Posterior vena cava (tissue), 2 donors: ENCODE results near the gene ACKR3. TPM values are rescaled to one million over a fixed set of nuclear protein-coding genes. Genes with fewer than 3 reads are reported as not detected.

Experiments
- DNase-seq: peaks from one replicate; pipeline ENCODE4 v3.0.0-alpha.2; 2020; ENCODE audit warnings: low spot score
- intact Hi-C, 2 donors: fragments of 100-400 bp; cut with DNase I; formaldehyde crosslinking; loops; one replicate each; pipeline versions ENCODE4 v1.14.1 to v1.14.2; 2022 to 2023
- total RNA-seq, 2 donors: library from RNA; stranded (reverse); fragmentation: NEBNext Ultra II Directional; extraction: Animal tissue kit (Norgen Biotek cat#: 25700); gene quantifications; one replicate each; pipeline ENCODE4 v1.2.1, GENCODE V29; 2021
- donor health status: DM: yes; HTN: yes; CAD: no.
- donor health status: DM: yes; HTN: yes; CAD: no.

The ACKR3 gene
- total RNA-seq, 2 donors from 2014 or later: 124 to 132 TPM

DNA sequence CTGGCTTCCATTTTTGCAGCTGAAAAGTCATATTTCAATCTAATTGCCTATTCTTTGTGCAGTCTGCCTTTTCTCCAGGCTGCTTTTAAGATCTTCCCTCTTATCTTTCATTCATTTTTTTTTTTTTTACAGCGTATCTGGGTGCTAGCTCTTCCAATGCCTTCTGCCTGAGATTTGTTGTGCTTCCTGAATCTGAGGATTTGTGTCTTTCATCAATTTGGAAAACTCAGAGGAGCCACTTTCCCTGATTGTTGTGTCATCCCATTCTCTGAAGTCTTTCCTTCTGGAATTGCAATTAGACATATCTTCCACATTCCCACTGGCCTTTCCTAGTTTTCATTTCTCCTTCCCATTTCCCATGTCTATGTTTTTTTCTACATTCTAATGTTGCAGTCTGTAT, 21.9 kb upstream of the ACKR3 start:
- intact Hi-C loops: no loop called here
- DNase-seq: no peak

DNA sequence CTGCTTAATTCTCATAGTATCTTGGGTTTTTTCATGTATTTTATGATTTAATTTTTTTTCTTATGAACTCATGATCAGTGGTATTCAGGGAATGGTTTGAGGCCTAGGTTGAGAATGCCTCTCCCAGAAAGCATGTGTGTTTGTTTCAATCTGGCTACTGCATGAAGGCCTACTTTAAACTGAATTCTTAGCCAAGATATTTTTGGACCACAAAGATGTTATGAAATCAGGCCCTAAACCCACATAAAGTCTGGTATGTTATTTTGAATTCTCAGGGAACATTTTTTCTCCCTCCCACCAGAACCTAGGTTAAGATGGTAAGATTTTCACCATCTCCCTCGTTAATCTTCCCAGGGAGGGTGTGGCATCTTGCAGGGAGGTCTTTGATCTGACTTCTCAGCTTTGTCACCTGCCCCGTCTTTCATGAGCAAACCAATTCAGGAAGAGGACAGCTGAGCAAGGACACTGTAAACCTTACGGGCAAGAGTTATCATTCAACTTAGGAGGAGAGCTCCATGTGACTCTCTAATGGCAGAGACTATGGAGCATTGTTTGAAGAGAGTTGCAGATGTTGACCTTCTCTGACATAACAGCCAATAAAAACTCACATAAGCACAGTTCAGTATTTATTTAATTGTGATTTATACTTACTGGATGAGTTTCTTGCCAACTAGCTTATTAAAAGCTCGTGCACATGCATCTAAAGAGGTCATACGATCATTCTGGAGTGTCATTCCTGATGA, 21.3 kb upstream of the ACKR3 start:
- intact Hi-C loops: no loop called here
- no peak for DNase-seq

DNA sequence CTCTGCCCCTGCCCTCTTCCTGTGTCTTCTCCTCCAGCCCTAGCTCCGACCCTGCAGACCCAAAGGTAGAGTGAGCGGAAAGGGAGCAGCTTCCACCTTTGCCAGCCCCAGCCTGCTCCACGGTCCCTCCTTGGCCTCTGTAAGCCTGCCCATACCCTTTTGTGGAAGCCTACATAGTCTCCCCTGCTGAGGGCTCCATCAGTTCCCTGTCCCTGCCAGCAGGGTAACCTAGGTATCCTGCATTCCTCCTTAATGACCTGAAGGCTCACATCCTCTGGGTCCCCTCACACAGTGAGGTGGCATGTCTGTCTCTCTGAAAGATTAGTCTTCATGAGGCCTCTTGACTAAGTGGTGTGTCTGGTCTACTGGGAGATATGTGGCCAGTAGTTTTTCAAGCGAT, 20.5 kb upstream of the ACKR3 start:
- intact Hi-C loops: no loop called here
- no peak for DNase-seq

DNA sequence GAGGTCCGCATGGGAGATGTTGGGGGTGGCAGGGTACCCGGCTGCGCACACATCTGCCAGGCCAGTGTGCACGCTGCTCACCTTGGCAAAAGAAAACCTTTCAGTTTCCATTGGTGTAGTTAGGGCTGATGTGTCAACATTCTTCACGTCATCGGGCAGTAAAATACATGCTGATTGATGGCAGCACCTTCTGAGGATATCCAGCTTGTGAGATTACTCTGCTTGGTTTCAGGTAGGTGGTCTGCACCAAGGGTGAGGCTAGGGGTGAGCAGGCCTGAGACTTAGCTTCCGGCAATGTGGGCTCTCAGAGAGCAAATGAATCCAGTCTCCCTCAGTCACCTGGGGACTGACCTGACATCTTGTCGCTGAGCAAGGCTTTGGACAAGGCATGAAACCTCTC, 19.3 kb upstream of the ACKR3 start:
- DNase-seq: no peak
- intact Hi-C loops: loop anchor here in 1 of 2 donors (5.0 kb wide), 1 partner anchor 43 kb away; a partner anchor contains a TSS

DNA sequence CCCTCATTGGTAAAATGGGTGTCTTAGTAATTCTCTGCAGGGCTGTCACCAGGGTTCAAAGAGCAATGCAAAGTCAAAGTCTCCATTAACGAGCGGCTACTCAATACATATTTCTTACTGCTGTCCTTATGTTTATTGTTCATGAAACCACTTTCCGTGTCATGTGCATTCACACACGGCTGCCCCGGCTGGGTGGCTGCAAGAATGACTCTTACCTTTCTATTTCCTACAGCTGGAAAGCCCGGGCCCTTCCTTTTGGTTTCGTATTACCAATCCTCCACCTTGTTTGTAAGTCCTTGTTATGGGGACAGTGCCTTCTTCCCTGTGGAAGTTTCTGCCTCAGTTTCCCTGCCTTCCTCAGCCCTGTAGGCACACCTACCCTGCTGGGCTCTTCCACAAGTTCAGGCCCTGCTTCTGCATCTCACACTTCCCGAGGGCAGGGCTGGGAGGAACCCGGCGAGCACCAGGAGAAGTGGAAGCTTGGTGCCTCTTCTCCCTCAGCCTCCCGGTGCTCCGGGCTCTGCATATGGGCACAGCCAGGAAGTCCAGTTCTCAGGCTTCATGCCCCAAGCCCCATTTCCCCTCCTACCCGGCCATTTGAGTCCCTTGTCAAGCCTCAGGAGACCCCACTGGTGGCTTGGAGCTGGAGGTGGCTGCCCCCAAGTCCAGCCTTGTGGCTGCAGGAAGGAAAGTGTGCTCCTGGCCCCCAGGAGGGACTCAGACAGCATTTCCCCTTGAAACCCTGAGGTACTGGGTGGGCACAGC, 18.7 kb upstream of the ACKR3 start:
- DNase-seq: peak; percentile 58
- intact Hi-C loops: loop anchor here in 1 of 2 donors (5.0 kb wide), 1 partner anchor 44 kb away; a partner anchor contains a TSS

DNA sequence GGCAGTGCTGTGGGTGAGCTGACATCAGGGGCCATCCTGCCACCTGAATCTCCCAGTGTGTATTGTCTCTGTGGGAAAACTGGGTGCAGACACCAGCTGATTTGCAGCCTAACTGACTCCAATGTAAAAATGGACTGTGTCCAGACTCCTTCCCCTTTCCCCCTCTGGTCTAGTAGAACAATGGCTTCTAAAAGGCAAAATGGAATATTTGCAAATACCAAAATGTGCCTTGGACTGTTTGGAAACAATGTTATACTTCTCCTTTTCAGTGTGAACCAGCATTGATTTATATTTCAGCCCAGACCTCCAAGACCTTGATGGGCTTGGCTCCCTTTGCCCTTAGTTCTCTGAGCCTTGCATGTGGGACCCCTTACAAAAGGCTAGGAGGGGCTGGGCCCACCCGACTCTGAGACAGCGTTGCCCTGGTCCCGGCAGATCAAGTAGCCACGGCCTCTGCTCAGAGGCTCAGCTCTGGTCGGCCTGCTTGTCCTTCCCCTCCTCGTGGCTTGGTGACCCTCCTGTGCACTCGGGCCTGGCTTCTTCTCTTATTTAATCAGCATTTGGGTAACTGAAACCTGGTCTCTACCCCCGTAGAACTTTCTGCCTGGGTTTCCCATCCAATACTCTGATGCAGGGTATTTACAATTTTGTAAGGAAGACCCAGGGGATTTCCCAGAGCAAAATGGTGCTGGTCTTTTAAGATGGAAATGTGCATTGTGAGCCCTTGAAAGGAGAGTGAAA, 18.0 kb upstream of the ACKR3 start:
- intact Hi-C loops: loop anchor here in 1 of 2 donors (5.0 kb wide), 1 partner anchor 44 kb away; a partner anchor contains a TSS
- no peak for DNase-seq

DNA sequence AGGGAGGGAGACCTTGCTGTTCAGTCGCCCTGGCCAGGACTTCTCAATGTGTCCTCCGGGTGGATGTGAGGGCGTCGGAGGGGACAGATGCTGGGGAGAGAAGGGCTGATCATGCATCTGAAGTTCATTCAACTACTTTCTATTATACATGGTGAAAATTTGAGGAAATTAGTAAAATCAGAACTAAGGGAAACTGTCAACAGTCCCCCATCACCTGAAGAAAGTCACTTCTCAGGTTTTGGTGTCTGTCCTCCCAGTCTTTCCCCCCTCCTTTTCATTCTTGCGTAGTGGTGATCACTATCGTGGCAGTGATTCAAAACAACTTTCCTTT, 17.4 kb upstream of the ACKR3 start:
- DNase-seq: no peak
- intact Hi-C loops: loop anchor here in 1 of 2 donors (5.0 kb wide), 1 partner anchor 45 kb away; a partner anchor contains a TSS

DNA sequence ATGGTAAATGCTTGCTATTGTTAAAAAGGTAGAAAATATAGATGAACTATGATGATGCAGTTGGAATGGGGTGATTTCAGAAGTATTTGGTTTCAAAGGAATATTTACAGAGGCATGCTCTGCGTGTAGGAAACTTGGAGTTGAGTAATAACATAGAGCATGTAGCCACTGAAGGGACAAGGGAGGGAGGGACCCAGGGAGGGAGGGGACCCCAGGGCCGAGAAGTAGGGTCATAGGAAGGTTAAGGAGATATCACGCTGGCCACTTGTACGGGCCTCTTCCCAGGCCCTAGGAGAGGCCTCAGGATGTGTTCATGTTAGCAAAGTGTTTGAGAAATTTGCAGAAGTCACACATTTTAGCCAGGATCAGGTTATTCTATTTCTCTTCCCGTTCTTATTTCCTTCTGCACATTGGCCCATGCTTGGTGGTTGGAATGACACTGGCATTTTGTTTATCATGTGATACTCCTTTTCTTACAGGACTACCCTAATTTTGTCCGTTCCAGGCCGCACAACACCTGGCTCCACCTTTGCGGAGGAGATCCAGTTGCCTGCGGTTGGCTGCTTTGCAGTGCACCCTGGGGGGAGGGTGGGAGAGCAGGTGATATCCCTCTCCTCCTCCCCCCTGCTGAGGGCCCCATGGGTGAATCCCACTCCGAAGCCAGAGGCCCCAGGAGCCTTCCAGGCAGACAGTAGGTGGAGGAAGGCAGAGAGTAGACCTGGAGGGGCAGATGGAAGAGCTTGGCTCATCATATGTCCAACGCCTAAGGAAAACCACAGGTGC, 16.9 kb upstream of the ACKR3 start:
- no peak for DNase-seq
- intact Hi-C loops: loop anchor here in 1 of 2 donors (5.0 kb wide), 1 partner anchor 45 kb away; a partner anchor contains a TSS

DNA sequence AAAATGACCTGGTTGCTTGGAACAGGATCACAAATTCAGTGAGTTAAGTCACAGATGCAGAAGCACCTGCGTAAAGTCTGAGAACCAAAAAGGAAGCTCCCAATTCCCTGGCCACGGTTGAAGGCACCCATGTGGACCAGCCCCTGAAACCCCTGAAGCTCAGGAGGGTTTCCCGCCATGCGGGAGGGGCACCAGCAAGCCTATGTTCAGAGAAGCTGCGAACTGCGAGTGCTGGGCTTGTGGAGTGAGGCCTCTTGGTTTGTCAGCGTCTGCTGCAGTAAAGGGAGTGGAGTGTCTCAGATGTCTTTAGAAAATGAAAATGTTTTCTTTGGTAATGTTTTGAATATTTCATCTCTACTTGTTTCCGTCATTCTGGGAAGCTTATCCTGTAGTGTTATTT, 16.1 kb upstream of the ACKR3 start:
- DNase-seq: no peak
- intact Hi-C loops: loop anchor here in 1 of 2 donors (5.0 kb wide), 1 partner anchor 46 kb away; a partner anchor contains a TSS

DNA sequence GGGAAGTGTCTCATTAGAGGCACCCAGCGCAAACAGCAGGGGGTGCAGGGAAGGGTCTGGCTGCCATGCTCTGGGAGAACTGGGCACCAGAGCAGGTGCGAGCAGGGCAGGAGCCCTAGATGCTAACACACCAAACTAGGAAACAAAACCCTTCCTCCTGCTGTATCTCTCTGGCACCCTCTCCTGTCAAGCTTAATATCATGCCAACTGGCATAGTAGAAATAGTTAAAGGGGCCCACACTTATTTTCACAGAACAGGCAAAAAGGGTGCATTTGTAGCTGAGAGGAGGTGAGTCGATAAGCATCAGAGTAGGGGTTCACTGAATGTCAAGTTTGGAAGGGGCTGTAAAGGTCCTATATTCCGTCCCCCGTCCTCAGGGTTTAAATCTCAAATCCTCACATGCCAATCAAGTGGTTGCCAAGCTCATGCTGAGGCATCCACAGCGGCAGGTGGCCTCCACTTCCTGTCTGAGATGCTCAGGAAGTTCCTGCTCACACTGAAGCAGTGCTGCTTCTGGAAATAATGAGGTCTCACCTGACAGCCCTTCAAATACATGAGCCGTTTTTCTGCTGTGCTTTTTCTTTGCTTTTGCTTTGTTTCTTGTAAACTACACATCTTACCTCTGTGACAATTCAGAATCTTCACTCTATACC, 14.9 kb upstream of the ACKR3 start:
- intact Hi-C loops: loop anchor here in 1 of 2 donors (5.0 kb wide), 1 partner anchor 47 kb away; a partner anchor contains a TSS
- DNase-seq: no peak

DNA sequence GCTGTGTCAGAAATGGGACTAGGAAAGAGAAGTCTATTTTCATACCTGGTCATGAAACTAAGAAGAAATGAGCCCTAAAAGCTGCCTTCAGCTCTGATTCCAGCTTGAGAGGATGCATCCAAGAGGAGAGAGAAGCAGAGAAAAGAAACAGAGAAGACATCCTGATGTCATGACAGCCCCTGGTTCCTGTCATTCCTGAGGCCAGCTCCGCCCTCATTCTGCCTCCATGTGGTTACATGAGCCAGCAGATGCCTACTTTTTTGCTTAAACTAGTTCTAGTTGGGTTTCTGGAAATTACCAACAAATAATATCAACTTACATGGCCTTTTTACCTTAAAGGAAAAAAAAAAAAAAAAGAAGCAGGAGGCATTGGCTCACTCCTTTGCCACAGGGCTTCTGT, 14.1 kb upstream of the ACKR3 start:
- intact Hi-C loops: no loop called here

DNA sequence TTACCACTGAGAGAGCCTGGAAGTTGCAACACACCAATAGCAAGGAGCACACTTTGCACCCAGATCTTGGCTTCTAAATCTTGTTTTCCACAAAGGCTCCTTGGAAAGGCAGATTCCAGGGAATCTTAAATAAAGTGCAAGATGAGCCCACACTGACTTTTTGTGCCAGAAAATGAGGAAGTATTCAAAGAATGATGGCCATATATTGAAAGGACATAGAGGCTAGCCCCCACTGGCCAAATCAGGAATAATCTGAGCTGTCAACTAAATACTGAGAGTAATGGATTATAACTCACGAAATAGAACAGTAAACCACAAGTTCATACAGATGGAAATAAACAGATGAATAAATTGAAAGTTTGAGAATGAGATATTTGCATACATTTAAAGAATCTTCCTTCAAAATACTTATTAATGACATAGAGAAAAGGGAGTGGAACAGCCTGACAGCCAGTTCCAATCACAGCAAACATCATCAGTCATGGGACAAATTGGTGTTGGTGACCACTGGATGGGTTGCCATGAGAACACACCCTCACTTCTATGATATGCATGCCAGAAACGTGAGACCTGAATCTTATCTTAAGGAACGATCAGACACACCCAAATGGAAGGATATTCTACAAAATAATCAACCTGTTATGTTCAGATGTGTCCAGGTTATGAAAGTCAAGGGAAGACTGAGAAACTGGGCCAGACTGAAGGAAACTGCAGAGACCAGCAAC, 12.2 kb upstream of the ACKR3 start:
- intact Hi-C loops: no loop called here
- DNase-seq: no peak

More for the DNA sequence above, 14.1 kb upstream of the ACKR3 start:
- DNase-seq: no peak

DNA sequence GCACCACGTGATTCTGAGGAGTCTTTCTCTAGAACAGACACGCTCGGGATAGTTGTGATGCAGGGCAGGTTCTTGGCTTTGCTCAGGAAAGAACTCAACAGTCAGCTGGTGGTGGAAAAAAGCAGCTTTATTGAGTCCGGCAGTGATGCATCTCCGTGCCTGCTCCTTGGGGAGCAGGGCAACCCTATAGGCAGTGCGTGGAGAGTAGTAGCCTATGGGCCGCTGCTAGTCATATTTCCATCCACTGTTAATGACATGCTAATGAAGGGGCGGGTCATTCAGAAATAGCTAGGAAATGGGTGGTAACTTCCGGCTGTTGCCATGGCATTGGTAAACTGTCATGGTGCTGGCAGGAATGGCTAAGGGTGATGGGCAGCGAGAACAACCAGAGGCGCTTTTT, 11.6 kb upstream of the ACKR3 start:
- intact Hi-C loops: no loop called here
- DNase-seq: no peak

DNA sequence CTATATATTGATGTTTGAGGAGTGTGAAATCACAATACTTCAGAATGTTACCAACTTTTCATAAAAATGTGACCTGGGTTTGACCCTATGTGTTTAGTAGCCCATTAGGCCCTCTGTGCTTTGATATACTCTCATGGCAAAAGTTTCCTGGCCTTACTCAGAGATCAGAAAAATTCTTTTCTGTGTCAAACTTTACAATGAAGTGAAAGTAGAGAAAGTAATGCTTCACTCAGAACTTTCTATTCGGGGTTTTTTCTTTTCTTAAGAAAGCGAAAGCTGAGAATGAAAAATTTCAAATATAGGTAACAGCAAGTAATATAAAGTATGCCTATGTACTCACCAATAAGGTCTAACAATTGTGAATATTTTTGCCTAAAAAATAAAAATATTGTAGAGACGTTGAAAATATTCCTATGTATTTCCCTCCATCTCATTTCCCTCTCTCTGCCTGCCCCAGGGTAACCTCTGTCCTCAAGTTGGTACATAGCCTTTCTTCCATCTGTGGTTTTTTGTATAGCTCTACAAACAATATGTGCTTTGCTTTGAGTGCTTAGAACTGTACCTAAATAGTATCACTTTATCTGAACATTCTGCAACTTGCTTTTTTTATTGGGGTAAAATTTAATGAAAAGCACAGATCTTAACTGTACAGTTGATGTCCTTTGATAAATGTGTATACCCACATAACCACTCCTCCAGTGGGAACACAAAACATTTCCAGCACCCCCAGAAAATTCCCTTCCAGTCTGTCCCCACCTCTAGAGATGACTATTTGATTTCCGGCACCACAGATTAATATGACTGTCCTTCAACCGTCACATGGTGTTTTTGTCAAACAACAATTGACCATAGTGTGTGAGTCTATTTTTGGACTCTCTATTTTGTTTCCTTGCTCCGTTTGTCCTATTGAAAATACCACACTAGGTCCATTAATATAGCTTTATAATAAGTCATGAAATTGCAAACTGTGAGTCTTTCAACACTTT, 10.3 kb upstream of the ACKR3 start:
- DNase-seq: no peak
- intact Hi-C loops: no loop called here

DNA sequence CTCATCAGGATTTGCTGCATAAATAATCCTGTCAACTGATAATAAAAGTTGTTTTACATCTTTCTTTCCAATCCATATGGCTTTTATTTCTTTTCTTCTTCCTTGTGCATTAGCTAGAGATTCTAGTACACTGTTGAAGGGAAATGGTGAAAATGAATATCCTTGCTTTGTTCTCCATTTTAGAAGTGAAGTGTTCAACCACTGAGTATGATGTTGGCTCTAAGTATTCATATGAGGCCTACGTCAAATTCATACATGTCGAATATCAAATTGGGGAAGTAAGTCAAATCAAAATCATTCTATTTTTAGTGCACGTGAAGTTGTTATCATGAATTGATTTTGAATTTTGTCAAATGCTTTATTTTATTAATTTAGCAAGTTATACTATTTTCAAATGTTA, 7.8 kb upstream of the ACKR3 start:
- DNase-seq: no peak

DNA sequence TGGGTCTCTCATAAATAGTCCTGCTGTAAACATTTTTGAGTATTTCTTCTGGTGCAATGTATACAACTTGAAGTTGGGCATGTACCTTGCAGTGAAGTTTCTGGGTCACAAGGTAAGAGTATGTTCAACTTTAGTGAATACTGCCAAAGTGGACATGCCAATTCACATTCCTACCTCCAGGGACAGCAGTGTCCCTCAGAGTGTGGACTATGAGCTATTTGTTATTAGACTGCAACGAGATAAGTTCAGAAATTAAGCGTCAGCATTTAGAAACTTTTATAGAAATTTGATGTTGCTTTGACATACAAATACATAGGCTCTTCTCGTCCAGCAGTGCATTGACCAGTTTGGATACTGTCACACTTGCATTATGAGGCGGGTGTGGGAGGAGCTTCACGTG, 7.2 kb upstream of the ACKR3 start:
- intact Hi-C loops: no loop called here
- no peak for DNase-seq

More for the DNA sequence above, 7.8 kb upstream of the ACKR3 start:
- intact Hi-C loops: no loop called here

DNA sequence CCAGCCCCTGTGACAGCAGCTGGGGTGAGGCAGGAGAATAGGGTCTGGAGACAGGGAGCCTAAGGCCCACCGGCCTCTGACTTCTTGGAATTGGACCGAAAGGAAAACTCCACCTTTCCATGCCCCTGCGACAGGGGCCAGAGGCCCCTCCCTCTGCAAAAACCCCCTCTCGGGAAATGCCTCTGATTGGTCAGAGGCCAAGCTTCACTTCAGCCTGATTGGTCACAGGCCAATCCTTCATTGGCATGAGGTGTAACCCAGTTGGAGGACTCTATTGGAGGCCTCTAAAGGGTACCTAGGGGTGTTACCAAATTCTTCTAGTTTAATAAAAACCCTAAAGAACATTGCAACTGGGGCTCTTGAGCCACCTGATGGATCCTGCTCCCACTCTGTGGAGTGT, 5.7 kb upstream of the ACKR3 start:
- no peak for DNase-seq
- intact Hi-C loops: no loop called here
